HepG2 (cell line): ENCODE measurements around the gene OVOL3. TPM values are rescaled to one million over a fixed set of nuclear protein-coding genes. Genes with fewer than 3 reads are reported as not detected.

Source experiments
- ATAC-seq: fragments of 200-7000 bp; cut with Tn5 transposase; 3 replicates; pipeline ENCODE4 v1.9.1; 2020; ENCODE audit warnings: mild to moderate bottlenecking, moderate library complexity
- BruUV-seq: library from RNA; stranded (reverse); fragments of 400-500 nt; replicated peaks from 2 replicates; lab custom pipeline; 2021; lab: Mats Ljungman, UMichigan
- CTCF ChIA-PET: fragments of 300-600 bp; formaldehyde crosslinking; extraction: SDS; loops from one replicate; lab custom pipeline; 2021; ENCODE audit warnings: low total read pairs, inconsistent platforms, low intra/inter-chr PET ratio; lab: Yijun Ruan, JAX
- POLR2A ChIA-PET: fragments of 350-600 bp; sonication (Branson Sonifier 250); formaldehyde crosslinking; loops from one replicate; lab custom pipeline; 2020; ENCODE audit warnings: antibody characterized with exemption, inconsistent platforms; lab: Yijun Ruan, JAX
- DNase-seq: peaks from one replicate; pipeline ENCODE4 v3.0.0-alpha.2; 2015; ENCODE audit warnings: low spot score
- FAIRE-seq: peaks from 3 replicates; lab custom pipeline; 2011; peaks lifted over from hg19 to GRCh38; lab: Jason Lieb, UNC
- H2AFZ ChIP-seq: one replicate; pipeline ENCODE4 v1.6.1; 2011; ENCODE audit warnings: low read length, inconsistent platforms
- H3K27ac ChIP-seq: fragments of 300-600 bp; 3 replicates; pipeline ENCODE4 v1.8.0; 2011; ENCODE audit warnings: mixed run types, mild to moderate bottlenecking, mixed read lengths, low read length, inconsistent platforms; ENCODE audit not compliant: insufficient read depth; ENCODE audit errors: extremely low read length
- H3K27me3 ChIP-seq, 2 experiments: fragments of 200-600 bp in 1 of 2; 2 replicates in 1 of 2; 3 replicates in 1 of 2; pipeline versions ENCODE4 v1.6.0 to v1.8.0; 2011; ENCODE audit warnings: low read length in 2 of 2, mild to moderate bottlenecking in 2 of 2, moderate library complexity in 2 of 2, inconsistent platforms in 1 of 2; ENCODE audit not compliant: insufficient read depth in 2 of 2, control insufficient read depth in 1 of 2
- H3K36me3 ChIP-seq, 2 experiments: fragments of 200-600 bp in 1 of 2; replicated peaks in 1 of 2; 2 replicates in 1 of 2; 3 replicates in 1 of 2; pipeline versions ENCODE4 v1.5.1 to v1.8.0; 2011; ENCODE audit warnings: low read length in 2 of 2, inconsistent platforms in 1 of 2; ENCODE audit not compliant: insufficient read depth in 2 of 2, control insufficient read depth in 1 of 2
- H3K4me1 ChIP-seq: 2 replicates; pipeline ENCODE4 v1.5.1; 2012; ENCODE audit warnings: low read length, inconsistent platforms; ENCODE audit not compliant: insufficient read depth
- H3K4me2 ChIP-seq: 2 replicates; pipeline ENCODE4 v1.6.0; 2011; ENCODE audit warnings: low read depth, low read length, inconsistent platforms
- H3K4me3 ChIP-seq, 3 experiments: fragments of 200-600 bp in 1 of 3; sonication (generic), shearing (Covaris generic) in 1 of 3; replicated peaks in 1 of 3; 2 replicates each; pipeline ENCODE4 v1.5.1; 2011 to 2016; ENCODE audit warnings: low read length in 3 of 3, inconsistent platforms in 2 of 3, low read depth in 2 of 3, mild to moderate bottlenecking in 2 of 3, control low read depth in 1 of 3, mixed read lengths in 1 of 3; ENCODE audit not compliant: insufficient read depth in 1 of 3
- H3K79me2 ChIP-seq: one replicate; pipeline ENCODE4 v1.6.1; 2011; ENCODE audit warnings: low read length, inconsistent platforms; ENCODE audit not compliant: insufficient read depth
- H3K9ac ChIP-seq: 2 replicates; pipeline ENCODE4 v1.6.0; 2011; ENCODE audit warnings: mild to moderate bottlenecking, low read depth, low read length, inconsistent platforms; ENCODE audit not compliant: insufficient read depth
- H3K9me3 ChIP-seq: 2 replicates; pipeline ENCODE4 v1.5.1; 2012; ENCODE audit warnings: mild to moderate bottlenecking, low read length
- H4K20me1 ChIP-seq: 2 replicates; pipeline ENCODE4 v1.6.0; 2011; ENCODE audit warnings: inconsistent platforms, mild to moderate bottlenecking, low read length, moderate library complexity; ENCODE audit not compliant: insufficient read depth
- LRRFIP1 ChIP-seq: sonication (generic); formaldehyde crosslinking; conservative IDR thresholded peaks from 2 replicates; pipeline ENCODE4 v1.4.0; 2020; ENCODE audit warnings: missing genetic modification reagents
- MXI1 ChIP-seq: IDR thresholded peaks from 3 replicates; pipeline ENCODE4 v1.6.1; 2012; ENCODE audit warnings: low read depth, low read length, inconsistent platforms, borderline replicate concordance
- NFAT5 ChIP-seq: sonication (generic); formaldehyde crosslinking; IDR thresholded peaks from 2 replicates; pipeline ENCODE4 v1.4.0; 2020; ENCODE audit warnings: missing genetic modification reagents
- TAF15 ChIP-seq: fragments of 200-400 bp; formaldehyde crosslinking; IDR thresholded peaks from one replicate; pipeline ENCODE4 v1.6.1; 2018; ENCODE audit warnings: mild to moderate bottlenecking, low read depth, low read length; ENCODE audit not compliant: poor library complexity, severe bottlenecking
- ZNF124 ChIP-seq: sonication (generic); formaldehyde crosslinking; IDR thresholded peaks from 2 replicates; pipeline ENCODE4 v1.4.0; 2020; ENCODE audit warnings: missing genetic modification reagents
- ZNF569 ChIP-seq: sonication (generic); formaldehyde crosslinking; IDR thresholded peaks from 2 replicates; pipeline ENCODE4 v1.5.0; 2020; ENCODE audit warnings: mild to moderate bottlenecking, missing genetic modification reagents, moderate library complexity, borderline replicate concordance
- ZSCAN20 ChIP-seq: sonication (generic); formaldehyde crosslinking; IDR thresholded peaks from 2 replicates; pipeline ENCODE4 v1.4.0; 2020; ENCODE audit warnings: missing genetic modification reagents, mild to moderate bottlenecking, borderline replicate concordance
- WGBS: methylation state at CpG from one replicate; pipeline ENCODE4 v1.1.6; 2017; ENCODE audit warnings: low lambda C conversion rate; 5-methylcytosine and 5-hydroxymethylcytosine counted together
- in situ Hi-C: cut with HindIII; loops from 2 replicates; pipeline ENCODE4 v1.10.0; 2017; ENCODE audit warnings: low pct_unique_long_range_greater_than_20kb; ENCODE audit not compliant: extremely low pct_ligation_motif_present
- intact Hi-C: fragments of 100-400 bp; cut with micrococcal nuclease; formaldehyde crosslinking; loops from one replicate; pipeline ENCODE4 v1.10.0; 2022; ENCODE audit not compliant: unreplicated experiment
- polyA plus RNA-seq, 8 experiments: library from polyadenylated mRNA; depleted of rRNA in 3 of 8; stranded (reverse) in 7 of 8; unstranded in 1 of 8; fragments of >200 nt; fragmentation: Illumina TruSeq in 4 of 8; extraction: Trizol in 4 of 8; gene quantifications; 2 replicates each; pipeline versions ENCODE4 v1.2.1 to v1.2.3, GENCODE V29; 2011 to 2016; ENCODE audit warnings: low read depth in 4 of 8, missing spikeins in 1 of 8, mixed read lengths in 1 of 8; ENCODE audit not compliant: insufficient read depth in 1 of 8
- total RNA-seq, 5 experiments: library from RNA; depleted of rRNA; stranded (reverse); fragments of >200 nt; fragmentation: Illumina TruSeq; extraction: Trizol; gene quantifications; 2 replicates each; pipeline ENCODE4 v1.2.3, GENCODE V29; 2016; ENCODE audit warnings: low read depth in 1 of 5
- TF ChIP-seq, protein P1 (sequence below): sonication (generic); formaldehyde crosslinking; IDR thresholded peaks from 2 replicates; pipeline ENCODE4 v1.8.1; 2023; ENCODE audit warnings: mild to moderate bottlenecking, missing genetic modification reagents

OVOL3 gene
- total and polyA plus RNA-seq, 2 of the 13 experiments (the other 11 are each of a cell fraction or from before 2014, with no cell fraction given) = not detected

GRCh38 chr19:36141039-36141927, 30.3 kb downstream of the OVOL3 start:
- Histone ChIP-seq H3K27ac (no peak overlapping the region), H3K4me2 (peak overlapping the region; percentile 69), H3K36me3 (peaks cover 17 to 27% of the 10 kb centered on the region in 2 experiments), H3K9me3 (no peaks in the 10 kb centered on the region), H3K9ac (peak overlapping the region; percentile 99; the same call in 1 of the 2 replicates), H3K4me3 (peak overlapping the region; percentile 79 to 100 (median 98); a peak in 5 of 6 replicates), H3K27me3 (no peaks in the 10 kb centered on the region; a peak in 1 of 5 replicates), H4K20me1 (peaks cover 8% of the 10 kb centered on the region), H2AFZ (no peak overlapping the region), H3K4me1 (peaks cover 18% of the 10 kb centered on the region), H3K79me2 (peaks cover 16% of the 10 kb centered on the region)
- intact Hi-C loops (loop anchor here (2.0 kb wide), 1 partner anchor 14 kb away; no protein-coding TSS in a partner anchor), in situ Hi-C loops (no loop called here)
- ATAC-seq = peak; percentile 54
- peak; percentile 56 for FAIRE-seq
- POLR2A ChIA-PET = interaction anchor here (2.0 kb wide), 3 partner anchors 13 to 26 kb away, joined by 11 to 51 read pairs (median 14); partner anchors contain the start of genes POLR2I and TBCB
- WGBS = 42% methylated on average over 24 of the region's 42 CpGs
- DNase-seq = peak; percentile 73
- BruUV-seq = no TSS peak
- CTCF ChIA-PET = no interaction called here
- TF ChIP-seq ZNF569 (no peak), TAF15 (no peak), NFAT5 (no peak), ZSCAN20 (no peak), ZNF124 (CRISPR knock-in tag) (no peak), LRRFIP1 (CRISPR knock-in tag) (no peak), MXI1 (peak; percentile 53; the same call in 1 of the 3 replicates)
- TF ChIP-seq, protein P1, sequence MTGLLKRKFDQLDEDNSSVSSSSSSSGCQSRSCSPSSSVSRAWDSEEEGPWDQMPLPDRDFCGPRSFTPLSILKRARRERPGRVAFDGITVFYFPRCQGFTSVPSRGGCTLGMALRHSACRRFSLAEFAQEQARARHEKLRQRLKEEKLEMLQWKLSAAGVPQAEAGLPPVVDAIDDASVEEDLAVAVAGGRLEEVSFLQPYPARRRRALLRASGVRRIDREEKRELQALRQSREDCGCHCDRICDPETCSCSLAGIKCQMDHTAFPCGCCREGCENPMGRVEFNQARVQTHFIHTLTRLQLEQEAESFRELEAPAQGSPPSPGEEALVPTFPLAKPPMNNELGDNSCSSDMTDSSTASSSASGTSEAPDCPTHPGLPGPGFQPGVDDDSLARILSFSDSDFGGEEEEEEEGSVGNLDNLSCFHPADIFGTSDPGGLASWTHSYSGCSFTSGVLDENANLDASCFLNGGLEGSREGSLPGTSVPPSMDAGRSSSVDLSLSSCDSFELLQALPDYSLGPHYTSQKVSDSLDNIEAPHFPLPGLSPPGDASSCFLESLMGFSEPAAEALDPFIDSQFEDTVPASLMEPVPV (CRISPR knock-in tag) = no peak
